Stimulated activated naive CD4-positive, alpha-beta T cell treated with Interleukin-2 at 50 U/mL for 16 hours (primary cell): ENCODE measurements around the gene HBA2.
"Not testable (repeated sequence)": the region's sequence is repeated elsewhere in the genome, so short reads cannot be mapped to it uniquely, and the experiment has no call there.

Source experiments
- DNase-seq: peaks from one replicate; lab custom pipeline; 2025; lab: John Stamatoyannopoulos, UW

HBA2 gene

GRCh38 chr16:194516-194915 is 21.8 kb downstream of the HBA2 start:
- no peak for DNase-seq

GRCh38 chr16:200388-200787 is 27.7 kb downstream of the HBA2 start:
- DNase-seq, result no peak

- no peak for DNase-seq
These were observed 30.6 kb downstream of the HBA2 start for GRCh38 chr16:203246-203645.

GRCh38 chr16:204046-204445 is 31.4 kb downstream of the HBA2 start:
- not testable (repeated sequence) for DNase-seq

- DNase-seq, result not testable (repeated sequence)
These were observed 36.7 kb downstream of the HBA2 start for GRCh38 chr16:209359-209758.

- DNase-seq, result not testable (repeated sequence)
These were observed 39.0 kb downstream of the HBA2 start for GRCh38 chr16:211631-212180.

- DNase-seq, result no peak
These were observed 40.3 kb downstream of the HBA2 start for GRCh38 chr16:212999-213398.

GRCh38 chr16:220021-220420 is 47.3 kb downstream of the HBA2 start:
- no peak for DNase-seq
